ENCODE results near the gene ZNF79.

The ZNF79 gene

DNA sequence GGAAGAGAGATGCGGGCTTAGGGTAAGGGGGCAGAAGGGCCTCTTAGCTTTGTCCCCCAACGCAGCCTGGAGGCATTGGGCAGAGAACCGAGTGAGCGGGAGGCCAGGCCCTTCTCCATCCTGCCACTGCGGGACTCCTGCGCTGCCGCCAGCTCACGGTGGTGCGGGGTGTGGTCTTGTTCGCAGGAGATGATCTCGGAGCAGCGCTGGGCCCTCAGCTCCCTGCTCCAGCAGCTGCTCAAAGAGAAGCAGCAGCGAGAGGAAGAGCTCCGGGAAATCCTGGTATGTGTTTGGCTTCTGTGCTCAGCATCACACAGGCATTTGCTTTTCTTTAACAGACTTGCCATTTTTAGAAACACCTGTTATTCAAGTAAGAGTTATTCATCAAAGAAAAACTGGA is 68.4 kb downstream of the ZNF79 start:
- no peak for DNase-seq (ENCODE audit: extremely low read depth in 1 of 2, low read depth in 1 of 2)

GRCh38 chr9:127493592-127494303 is 69.6 kb downstream of the ZNF79 start:
- DNase-seq (ENCODE audit: extremely low read depth in 1 of 2, low read depth in 1 of 2): no peak

GRCh38 chr9:127494304-127494702 is 70.1 kb downstream of the ZNF79 start:
- DNase-seq (ENCODE audit: extremely low read depth in 1 of 2, low read depth in 1 of 2): no peak
